GM18867 (cell line): ENCODE data around the gene FUT8.
"Not testable (repeated sequence)": the region's sequence is repeated elsewhere in the genome, so short reads cannot be mapped to it uniquely, and the experiment has no call there.

Source experiments
- ATAC-seq: cut with Tn5 transposase; IDR thresholded peaks from one replicate; pipeline ENCODE4 v1.9.1; 2021; ENCODE audit warnings: mild to moderate bottlenecking, moderate library complexity; ENCODE audit not compliant: unreplicated experiment

Gene FUT8

GRCh38 chr14:65692566-65692965 lies 280.0 kb downstream of the FUT8 start:
- ATAC-seq: not testable (repeated sequence)

- ATAC-seq: no peak
These were observed 284.3 kb downstream of the FUT8 start for GRCh38 chr14:65696801-65697200.

GRCh38 chr14:65703521-65703920 lies 291.0 kb downstream of the FUT8 start:
- no peak for ATAC-seq

GRCh38 chr14:65703996-65704395 lies 291.5 kb downstream of the FUT8 start:
- ATAC-seq: no peak

GRCh38 chr14:65704437-65704836 lies 291.9 kb downstream of the FUT8 start:
- ATAC-seq: no peak

- no peak for ATAC-seq
These were observed 292.3 kb downstream of the FUT8 start for GRCh38 chr14:65704850-65705249.

GRCh38 chr14:65709576-65709975 lies 297.0 kb downstream of the FUT8 start:
- no peak for ATAC-seq

DNA sequence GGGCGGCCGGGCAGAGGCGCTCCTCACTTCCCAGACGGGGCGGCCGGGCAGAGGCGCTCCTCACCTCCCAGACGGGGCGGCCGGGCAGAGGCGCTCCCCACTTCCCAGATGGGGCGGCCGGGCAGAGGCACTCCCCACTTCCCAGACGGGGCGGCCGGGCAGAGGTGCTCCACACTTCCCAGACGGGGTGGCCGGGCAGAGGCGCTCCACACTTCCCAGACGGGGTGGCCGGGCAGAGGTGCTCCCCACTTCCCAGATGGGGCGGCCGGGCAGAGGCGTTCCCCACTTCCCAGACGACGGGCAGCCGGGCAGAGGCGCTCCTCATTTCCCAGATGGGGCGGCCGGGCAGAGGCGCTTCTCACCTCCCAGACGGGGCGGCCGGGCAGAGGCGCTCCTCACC lies 304.3 kb downstream of the FUT8 start:
- ATAC-seq: not testable (repeated sequence)

- ATAC-seq: not testable (repeated sequence)
These were observed 304.9 kb downstream of the FUT8 start for GRCh38 chr14:65717384-65717915.

DNA sequence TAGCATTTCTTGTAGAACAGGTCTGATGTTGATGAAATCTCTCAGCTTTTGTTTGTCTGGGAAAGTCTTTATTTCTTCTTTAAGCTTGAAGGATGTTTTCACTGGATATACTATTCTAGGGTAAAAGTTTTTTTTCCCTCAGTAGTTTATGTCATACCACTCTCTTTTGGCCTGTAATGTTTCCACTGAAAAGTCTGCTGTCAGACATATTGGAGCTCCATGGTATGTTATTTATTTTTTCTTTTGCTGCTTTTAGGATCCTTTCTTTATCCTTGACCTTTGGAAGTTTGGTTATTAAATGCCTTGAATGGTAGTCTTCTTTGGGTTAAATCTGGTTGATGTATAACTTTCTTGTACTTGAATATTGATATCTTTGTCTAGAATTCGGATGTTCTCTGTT lies 306.1 kb downstream of the FUT8 start:
- ATAC-seq: no peak

- ATAC-seq: no peak
These were observed 307.6 kb downstream of the FUT8 start for GRCh38 chr14:65720171-65720570.

GRCh38 chr14:65720743-65721142 lies 308.2 kb downstream of the FUT8 start:
- no peak for ATAC-seq

- peak; percentile 42 for ATAC-seq
These were observed 310.8 kb downstream of the FUT8 start for GRCh38 chr14:65723348-65723747.

DNA sequence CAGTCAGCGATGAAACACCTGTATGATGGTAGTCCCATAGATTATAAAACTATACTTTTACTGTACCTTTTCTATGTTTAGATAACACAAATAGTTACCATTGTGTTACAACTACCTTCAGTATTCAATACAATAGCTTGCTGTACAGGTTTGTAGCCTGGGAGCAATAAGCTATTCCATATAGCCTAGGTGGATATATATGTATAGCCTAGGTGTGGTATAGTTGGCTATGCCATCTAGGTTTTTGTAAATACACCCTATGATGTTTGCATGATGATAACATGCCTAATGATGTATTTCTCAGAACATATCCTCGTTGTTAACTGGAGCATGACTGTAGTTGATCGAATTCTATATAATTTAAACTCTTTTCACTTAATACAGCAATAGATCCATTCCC lies 316.1 kb downstream of the FUT8 start:
- ATAC-seq: no peak

- no peak for ATAC-seq
These were observed 317.0 kb downstream of the FUT8 start for GRCh38 chr14:65729566-65729965.

DNA sequence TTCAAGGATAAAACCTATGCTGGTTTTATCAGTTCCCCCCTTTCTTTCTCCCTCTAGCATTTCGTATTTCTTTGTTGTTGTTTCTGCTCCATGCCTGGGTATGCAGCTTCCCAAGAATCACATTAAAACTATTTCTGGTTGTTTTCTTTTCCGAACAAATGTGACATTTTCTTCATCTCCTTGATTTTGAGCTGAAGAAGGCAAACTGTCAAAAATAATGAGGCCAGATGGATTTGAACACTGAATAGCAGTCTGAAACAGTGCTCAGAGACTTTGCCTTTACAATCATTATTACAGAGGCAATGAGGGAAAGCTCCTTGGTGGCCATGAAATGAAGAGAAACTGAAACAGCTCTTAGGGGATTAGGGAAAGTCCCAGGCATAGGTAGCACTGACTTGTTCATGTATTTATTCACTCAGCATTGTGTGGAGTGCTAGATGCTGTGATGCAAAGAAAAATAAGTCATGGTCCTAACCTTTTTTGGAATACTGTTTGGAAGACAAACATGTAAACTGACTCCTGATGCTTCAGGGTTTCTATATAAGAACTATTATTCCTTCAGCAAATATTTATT lies 319.5 kb downstream of the FUT8 start:
- ATAC-seq: peak; percentile 91

- no peak for ATAC-seq
These were observed 325.8 kb downstream of the FUT8 start for GRCh38 chr14:65738339-65738738.

- no peak for ATAC-seq
These were observed 333.1 kb downstream of the FUT8 start for GRCh38 chr14:65745396-65746190.

DNA sequence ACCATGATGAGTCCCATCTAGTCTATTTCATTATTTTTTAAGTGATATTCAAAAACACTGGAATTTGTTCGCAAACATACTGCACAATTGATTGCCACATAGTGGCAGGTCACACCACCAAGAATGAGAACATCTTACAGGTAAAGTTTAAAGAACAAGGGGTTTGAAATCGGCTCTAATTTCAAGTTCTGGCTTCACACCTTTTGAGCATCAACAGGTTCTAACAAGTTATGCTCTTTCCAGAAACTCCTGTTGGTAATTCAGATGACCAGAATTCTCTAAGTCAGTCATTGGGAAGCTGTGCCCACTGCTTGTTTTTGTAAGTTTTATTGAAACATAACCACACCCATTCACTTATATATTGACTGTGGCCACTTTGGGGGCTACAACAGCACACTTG lies 336.3 kb downstream of the FUT8 start:
- ATAC-seq: no peak

GRCh38 chr14:65749287-65749686 lies 336.8 kb downstream of the FUT8 start:
- ATAC-seq: no peak

DNA sequence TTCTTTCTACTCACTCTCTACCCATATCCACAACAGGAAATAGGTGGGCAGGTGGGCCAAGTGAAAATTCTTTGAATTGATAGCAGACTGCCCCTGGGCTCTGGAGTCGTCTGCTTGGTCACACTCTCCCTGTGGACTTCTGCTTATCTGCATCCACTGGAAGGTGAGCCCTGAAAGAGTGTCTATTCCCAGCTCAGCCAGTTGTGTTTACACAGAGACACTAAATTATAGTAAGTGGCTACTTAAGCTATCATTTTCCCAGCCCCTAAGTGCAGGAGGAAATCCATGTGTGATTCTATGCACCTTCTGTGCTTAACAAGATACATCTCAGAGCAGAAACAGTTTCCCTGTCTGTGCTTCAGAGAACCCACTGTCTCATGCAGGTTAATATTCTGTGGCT lies 338.4 kb downstream of the FUT8 start:
- ATAC-seq: no peak

GRCh38 chr14:65751510-65751909 lies 339.0 kb downstream of the FUT8 start:
- ATAC-seq: no peak
